H1 (cell line): ENCODE measurements around the gene FHOD1. TPM values are rescaled to one million over a fixed set of nuclear protein-coding genes. Genes with fewer than 3 reads are reported as not detected.

Experiments
- EGR1 ChIP-seq: IDR thresholded peaks from 2 replicates; pipeline ENCODE4 v1.6.1; 2011; ENCODE audit warnings: low read depth, low read length, borderline replicate concordance
- GTF2F1 ChIP-seq: IDR thresholded peaks from 2 replicates; pipeline ENCODE4 v1.6.1; 2012; ENCODE audit warnings: low read depth, low read length, improper control_type of control experiment, borderline replicate concordance
- PHF8 ChIP-seq: fragments of 200-600 bp; sonication (generic); conservative IDR thresholded peaks from 2 replicates; pipeline ENCODE4 v1.7.1; 2012; ENCODE audit warnings: low read depth, mild to moderate bottlenecking, inconsistent platforms, low read length, moderate library complexity
- USF2 ChIP-seq: IDR thresholded peaks from 2 replicates; pipeline ENCODE4 v1.6.1; 2011; ENCODE audit warnings: low read length, improper control_type of control experiment
- YY1 ChIP-seq: IDR thresholded peaks from 2 replicates; pipeline ENCODE4 v1.6.1; 2011; ENCODE audit warnings: low read depth, mild to moderate bottlenecking, low read length
- polyA plus RNA-seq, 7 experiments: library from polyadenylated mRNA; depleted of rRNA in 3 of 7; stranded (reverse) in 5 of 7; unstranded in 2 of 7; fragments of >200 nt in 5 of 7; fragments of 200-250 nt in 2 of 7; gene quantifications; 1 replicate in 5 of 7; 2 replicates in 1 of 7; 4 replicates in 1 of 7; pipeline versions ENCODE4 v1.2.1 to v1.2.3, GENCODE V29; 2011 to 2013; ENCODE audit warnings: missing spikeins in 2 of 7, mixed read lengths in 2 of 7
- total RNA-seq: library from RNA; stranded (reverse); fragmentation: NEBNext Ultra II Directional; extraction: Animal tissue kit (Norgen Biotek cat#: 25700); gene quantifications from 2 replicates; pipeline ENCODE4 v1.2.1, GENCODE V29; 2021

Gene FHOD1
- total and polyA plus RNA-seq, 2 of the 8 experiments (the other 6 are each of a cell fraction or from before 2014, with no cell fraction given): 31.3 to 60.7 TPM

- TF ChIP-seq USF2 (no peak), EGR1 (no peak), GTF2F1 (no peak), PHF8 (no peak), YY1 (no peak)
Measured at GRCh38 chr16:67286441-67287235, 39.4 kb upstream of the FHOD1 start (continued).
